Suppressor macrophage (primary cell): ENCODE measurements around the gene VASN.
"Not testable (repeated sequence)": the region's sequence is repeated elsewhere in the genome, so short reads cannot be mapped to it uniquely, and the experiment has no call there.

Experiments used
- DNase-seq, 4 experiments: peaks; one replicate each; pipeline ENCODE4 v3.0.0-alpha.2; 2020 to 2022

Gene VASN

DNA sequence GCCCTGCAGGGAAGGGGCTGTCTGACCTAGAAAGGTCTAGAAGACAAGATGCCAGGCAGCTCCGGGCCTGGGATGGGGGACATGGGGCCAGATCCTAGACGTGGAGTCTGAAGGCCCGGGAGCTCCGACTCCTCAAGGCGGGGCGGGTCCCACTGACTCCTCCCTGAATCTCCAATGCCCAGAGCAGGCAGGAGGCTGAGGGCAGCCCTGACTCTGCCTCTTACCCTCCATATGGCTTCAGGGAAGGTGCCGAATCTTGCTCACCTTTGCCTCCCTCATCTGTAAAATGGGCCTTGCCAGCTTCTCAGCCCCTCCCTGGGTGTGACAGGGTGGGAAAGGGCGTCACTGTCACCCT, 14.8 kb downstream of the VASN start:
- DNase-seq, result no peak

DNA sequence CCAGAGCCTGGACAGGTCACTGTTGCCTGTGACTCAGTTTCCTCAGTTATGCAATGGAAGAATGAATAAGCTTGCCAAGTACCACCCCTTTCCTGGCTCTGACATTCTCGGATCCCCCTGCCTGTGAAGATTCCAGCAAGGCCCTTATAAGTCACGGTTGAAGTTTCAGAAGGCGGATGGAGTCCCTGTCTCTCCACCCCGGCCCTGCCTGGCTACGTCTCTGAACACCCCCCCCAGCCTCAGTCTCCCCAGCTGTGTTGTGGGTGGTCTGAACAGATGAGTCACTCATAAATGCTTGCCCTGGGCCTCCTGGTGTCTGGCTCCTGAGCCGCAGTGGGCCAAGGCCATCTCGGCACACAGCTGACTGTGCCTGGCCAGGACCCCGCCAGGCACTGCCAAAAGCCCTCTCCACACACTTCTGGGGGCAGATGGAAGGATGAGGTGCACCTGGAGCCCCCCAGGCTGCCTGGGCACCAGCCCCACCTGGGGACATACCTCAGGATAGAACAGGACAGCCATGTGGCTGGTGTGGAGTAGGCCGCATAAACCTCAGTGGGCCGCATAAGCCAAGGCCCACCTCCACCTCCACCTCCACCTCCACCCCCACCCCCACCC, 15.4 kb downstream of the VASN start:
- DNase-seq, result no peak

DNA sequence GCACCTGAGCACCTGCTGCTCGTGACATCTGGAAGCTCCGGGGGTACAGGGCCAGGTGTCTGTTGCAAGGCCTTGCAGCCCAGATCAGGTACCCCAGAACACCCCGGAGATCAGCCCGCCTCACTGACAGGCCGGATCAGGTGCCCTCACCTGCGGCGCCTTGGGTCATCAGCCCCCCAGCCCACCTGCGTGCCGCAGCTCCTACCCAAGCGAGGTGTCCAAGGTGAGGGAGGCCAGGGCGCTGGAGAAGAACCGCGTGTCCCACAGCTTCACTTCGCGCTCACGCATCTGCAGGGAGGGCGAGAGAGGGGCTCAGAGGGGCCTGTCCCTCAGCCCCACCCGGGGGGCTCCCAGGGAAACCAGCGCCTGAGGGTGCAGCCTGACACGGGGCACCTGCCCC, 16.1 kb downstream of the VASN start:
- no peak for DNase-seq

DNA sequence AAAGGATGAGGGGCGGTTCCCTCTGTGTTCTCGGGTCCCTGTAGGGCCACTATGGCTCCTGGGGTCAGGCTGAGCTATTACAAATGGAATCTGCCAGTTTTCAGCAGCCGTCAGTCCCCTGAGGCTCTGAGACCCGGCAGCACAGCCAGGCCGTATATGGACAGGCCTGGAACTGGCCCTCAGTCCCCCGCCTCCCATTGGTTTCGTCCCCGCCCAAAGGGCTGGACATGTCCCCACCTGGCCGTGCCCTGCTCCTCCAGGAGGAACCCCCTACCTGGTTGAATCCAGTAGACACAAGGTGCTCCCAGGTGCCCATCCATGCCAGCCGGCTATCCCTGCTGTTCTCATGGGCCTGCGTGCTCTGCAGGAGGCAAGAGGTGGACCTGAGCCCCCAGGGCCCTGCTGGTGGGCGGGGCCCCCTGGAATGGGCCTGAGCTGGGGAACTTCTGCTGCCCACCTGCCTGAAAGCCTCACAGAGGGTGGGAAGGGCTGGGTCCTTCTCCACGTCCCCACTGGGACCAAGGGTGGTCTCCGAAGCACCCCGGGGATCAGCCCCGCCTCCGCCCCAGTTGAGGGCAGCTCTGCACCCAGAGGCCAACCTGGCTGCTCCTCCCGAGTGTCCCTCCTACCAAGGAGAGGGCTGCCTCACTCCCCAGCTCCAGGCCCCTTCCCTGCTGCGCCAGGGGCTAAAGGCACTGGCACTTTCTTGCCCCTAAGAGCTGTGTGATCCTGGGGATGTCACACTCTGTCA, 16.8 kb downstream of the VASN start:
- no peak for DNase-seq

DNA sequence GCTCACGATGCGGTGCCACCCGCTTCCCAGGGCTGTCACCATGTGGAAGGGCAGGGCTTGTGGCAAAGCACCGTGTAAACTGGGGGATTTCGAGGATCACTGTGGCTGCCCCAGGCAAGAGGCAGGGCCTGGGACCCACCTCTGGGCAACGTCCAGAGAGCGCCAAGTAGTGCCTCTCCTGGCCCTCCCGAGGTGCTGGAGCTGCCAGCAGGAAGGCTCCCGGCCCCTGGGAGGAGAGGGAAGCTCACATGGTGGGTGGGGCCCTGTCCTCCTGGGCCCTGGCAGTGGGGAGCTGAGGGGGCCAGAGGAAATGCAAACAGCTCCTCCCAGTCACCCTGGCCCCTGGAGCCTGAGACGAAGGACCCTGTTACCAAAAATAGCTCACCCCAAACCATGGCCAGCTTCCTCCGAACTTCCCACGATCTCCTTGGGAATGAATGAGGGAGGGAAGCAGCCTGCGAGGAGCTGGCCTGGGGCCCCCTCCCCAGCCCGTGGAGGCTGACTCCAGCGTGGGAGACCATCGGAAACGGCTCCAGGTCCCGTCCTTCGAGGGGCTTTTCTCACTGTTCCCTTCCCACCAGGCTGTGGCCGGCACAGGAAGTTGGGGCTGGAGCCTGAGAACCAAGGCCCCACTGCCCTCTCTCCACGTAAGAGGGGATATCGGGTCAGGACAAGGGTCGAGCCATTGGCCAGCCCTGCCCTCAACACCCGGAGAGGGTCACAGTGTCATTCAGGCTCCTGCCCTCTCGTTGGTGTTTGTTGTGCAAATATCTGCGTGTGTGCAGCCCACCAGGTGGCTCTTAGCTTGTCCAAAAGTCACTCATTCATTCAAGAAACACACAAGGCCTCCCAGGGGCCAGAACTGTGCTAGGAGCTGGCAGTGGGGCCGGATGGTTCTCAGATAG, 17.7 kb downstream of the VASN start:
- no peak for DNase-seq

DNA sequence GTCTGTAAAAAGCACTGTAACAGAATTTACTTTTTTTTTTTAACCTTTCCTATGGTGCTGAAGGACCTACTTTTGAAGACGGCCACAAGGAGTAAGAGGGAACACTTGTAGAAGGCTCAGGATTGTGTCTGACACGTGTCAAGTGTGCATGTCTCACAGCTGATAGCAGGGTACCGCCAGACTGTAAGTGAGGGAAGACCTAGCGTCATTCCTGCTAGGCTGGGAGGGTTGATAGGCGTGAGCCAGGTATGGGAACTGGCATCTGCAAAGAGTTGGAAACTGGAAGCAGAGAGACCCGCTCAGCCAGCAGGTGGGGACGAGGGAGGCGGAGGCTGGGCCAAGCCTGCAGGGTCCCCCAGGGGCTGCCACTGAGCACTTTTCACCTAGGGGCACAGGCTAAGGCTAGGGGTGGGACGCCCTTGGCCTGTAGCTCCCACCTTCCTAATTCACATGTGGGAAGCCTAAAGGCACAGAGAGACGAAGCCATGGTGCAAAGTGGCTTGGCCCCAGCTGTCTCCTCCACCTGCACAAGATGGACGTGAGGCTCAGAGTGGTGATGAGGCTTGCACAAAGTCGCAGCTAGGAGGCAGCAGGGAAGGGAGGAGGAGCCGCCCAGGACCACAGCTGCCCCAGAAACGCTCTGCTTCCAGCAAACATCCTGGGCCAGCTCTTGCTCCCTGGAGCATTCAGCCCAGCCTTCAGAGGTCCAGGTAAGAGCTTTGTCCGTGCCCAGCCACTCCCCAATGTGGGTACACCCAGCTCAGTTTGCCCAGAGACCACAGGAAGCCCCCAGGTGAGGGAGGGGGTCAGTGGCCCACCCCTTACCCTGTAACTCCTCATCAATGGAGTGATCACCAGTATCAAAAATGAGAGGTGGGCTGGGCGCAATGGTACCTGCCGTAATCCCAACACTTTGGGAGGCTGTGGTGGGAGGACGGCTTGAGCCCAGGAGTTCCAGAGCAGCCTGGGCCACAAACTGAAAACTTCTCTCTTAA, 18.9 kb downstream of the VASN start:
- no peak for DNase-seq

DNA sequence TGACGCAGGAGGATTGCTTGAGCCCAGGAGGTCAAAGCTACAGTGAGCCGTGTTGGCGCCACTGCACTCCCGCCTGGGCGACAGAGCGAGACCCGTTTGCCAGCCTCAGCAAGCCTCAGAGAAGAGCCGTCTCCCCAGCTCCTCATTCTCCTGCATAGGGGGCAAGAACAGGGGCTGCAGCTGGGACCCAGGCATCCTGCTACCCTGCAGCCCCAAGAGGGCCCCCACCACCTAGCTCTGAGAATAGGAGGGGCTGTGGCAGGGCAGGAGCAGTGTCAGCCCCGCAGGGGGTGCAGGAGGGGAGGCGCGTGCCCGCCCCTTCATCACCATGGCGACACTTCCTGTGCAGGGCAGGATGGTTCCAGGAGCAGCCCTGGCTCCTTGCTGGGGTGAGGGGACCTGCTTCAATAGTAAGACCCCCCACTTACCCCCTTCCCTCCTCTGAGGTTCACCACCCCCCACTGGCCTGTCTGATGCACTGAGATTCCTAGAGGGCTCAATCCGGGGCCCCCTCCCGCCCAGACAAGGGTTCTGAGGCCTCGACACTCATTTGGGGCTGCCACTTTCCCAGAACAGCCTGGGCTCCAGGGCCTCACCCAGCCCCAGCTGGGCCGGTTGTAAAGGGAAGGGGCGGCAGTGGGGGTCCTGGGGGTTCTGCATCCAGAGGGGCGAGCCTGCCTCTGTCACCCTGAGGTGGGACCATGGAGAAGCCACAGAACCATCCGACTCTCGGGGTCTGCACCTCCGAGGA, 20.2 kb downstream of the VASN start:
- DNase-seq, result no peak

DNA sequence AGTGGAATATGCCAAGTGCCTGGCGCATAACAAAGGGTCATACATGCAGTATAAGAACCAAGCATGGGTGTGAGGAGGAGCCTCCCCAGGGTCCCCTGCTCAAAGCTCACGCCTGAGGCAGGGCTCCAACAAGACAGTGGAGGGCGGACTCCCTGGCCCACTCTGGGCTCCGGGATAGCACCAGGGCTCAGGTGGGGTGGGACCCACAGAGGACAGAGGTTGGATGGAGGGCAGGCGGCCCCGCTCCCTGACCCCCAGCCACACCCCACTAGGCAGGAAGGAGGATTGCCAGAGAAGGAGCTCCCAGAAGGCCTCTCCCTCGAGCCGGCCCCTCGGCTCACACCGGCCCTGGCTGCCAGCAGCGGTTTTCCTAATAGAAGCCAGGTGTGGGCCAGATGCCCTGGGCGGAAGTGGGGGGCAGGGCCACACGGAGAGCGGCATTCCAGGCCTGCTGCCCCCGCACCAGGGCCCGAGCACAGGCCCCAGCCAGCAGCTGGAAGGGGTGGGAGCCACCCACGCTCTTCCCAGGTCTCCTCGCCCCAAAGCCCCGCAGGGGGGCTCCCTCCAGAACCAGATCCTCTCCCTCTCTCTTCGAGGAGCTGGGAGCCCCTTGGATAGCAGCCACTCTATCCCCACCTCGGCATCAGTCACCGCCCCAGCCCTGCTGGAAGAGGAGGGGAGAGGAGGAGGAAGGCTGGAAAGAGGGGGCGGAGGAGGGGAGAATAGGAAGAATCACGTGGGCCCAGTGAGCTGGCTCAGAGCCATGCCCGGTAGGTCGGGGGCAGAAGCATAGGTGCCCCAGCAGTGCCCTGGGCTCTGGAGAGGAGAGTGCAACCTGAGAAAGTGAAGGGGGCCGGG, 21.0 kb downstream of the VASN start:
- DNase-seq, result no peak

DNA sequence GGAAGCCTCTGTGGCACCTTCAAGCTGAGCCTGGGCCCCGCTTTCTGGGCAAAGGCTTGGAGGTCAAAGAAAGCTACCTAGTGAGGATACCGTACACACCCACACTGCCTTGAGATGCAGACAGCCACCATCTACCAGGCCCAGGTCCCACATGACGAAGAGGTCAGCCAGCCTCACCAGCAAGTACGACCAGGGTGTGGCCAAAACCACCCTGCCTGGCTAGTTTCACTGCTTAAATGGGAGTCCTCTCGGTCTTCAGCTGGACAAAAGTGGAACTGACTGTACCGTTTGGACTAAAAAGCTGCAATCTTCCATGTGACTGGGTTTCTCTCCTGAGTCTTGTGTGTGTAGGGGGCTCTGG, 21.6 kb downstream of the VASN start:
- no peak for DNase-seq

DNA sequence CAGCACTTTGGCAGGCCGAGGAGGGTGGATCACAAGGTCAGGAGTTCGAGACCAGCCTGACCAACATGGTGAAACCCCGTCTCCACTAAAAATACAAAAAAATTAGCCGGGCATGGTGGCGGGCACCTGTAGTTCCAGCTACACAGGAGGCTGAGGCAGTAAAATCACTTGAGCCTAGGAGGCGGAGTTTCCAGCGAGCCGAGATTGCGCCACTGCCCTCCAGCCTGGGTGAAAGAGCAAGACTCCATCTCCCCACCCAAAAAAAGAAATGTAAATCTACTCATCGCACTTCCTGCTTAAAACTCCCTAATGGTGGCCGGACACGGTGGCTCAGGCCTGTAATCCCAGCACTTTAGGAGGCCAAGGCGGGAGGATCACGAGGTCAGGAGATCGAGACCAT, 22.2 kb downstream of the VASN start:
- DNase-seq, result not testable (repeated sequence)

DNA sequence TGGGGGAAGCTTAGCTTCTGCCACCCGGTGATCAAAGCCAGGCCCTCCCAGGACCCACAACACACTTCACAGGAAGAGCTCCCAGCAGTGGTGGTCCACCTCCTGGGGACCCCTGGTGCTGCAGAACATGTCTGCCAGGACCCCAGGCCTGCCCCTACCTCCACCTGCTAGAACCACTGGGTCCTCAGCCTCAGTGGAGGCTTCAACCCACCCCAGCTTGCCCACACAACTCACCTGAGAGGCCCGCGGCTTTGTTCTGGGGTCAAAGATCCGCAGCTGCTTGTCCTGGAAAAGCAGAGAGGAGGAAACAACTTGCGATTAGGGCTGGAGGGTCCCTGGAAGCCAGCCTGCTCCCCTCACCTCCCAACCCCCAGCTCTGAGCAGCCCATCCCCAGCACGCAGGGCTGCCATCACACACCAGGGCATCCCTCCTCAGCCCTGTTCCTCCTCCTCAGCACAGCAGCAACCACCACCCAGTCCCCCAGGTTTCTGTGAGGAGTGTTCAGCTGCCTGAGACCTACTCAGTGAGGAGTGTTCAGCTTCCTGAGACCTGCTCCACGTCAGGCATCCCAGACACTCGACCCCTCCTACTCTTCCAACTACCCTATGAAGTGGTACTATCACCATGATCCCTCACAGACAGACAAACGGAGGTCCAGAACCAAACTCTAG, 23.5 kb downstream of the VASN start:
- no peak for DNase-seq

DNA sequence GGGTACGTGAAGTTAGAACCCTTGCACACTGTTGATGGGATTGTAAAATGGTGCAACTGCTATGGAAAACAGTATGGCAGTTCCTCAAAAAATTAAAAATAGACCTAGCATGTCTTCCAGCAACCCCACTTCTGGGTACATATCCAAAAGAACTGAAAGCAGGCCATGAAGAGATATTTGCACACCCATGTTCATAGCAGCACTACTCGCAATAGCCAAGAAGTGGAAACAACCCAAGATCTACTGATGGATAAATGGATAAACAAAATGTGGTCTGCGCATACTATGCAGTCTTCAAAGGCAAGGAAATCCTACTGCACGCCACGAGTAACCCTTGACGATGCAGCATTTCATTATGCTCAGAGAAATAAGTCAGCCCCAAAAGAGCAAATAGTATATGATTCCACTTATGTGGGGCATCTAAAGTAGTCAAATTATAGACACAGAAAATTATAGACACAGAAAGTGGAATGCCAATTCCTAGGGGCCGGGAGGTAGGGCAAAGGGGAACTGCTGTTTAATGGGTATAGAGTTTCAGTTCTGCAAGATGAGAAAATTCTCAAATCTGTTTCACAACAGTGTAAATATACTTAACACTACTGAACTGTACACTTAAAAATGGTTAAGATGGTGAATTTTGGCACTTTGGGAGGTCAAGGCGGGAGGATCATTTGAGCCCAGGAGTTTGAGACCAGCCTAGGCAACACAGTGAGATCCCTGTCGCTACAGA, 27.5 kb downstream of the VASN start:
- DNase-seq, result peak in 2 of 4 experiments; percentile 43 to 63

DNA sequence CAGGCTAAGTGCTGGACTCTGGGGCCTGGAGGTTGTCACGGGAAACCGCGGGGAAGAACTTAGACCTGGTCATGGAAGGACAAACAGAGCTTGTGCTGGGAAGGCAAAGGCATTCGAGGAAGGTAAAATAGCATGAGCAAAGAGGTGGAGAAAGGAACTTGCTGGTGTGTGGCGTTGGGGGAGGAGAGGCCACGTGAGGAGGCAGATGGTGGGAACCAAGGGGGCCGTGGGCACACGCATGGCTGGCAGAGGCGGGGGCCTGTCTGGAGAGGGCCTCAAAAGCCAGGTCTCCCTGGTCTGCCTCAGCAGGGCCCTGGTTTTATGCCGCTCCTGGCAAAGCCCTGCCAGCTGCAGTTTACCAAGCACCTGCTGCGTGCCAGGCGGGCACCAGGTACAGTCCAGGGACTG, 29.4 kb downstream of the VASN start:
- no peak for DNase-seq

DNA sequence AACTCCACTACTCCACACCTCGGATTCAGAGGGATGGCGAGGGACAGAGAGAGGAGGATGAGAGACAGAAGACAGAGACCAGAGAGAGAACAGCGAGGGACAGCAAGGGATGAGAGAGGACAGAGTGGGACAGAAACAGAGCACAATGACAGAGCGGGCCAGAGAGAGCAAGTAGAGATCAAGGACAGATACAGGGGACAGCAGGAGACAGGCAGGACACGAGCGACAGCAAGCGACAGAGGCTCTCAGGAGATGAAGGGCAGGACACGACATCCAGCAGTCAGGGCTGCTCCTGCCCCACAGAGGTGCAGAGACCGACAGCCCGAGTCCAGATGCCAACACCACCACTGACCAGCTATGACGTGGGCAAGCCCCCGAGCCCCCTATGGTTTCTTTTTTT, 29.9 kb downstream of the VASN start:
- DNase-seq, result no peak

DNA sequence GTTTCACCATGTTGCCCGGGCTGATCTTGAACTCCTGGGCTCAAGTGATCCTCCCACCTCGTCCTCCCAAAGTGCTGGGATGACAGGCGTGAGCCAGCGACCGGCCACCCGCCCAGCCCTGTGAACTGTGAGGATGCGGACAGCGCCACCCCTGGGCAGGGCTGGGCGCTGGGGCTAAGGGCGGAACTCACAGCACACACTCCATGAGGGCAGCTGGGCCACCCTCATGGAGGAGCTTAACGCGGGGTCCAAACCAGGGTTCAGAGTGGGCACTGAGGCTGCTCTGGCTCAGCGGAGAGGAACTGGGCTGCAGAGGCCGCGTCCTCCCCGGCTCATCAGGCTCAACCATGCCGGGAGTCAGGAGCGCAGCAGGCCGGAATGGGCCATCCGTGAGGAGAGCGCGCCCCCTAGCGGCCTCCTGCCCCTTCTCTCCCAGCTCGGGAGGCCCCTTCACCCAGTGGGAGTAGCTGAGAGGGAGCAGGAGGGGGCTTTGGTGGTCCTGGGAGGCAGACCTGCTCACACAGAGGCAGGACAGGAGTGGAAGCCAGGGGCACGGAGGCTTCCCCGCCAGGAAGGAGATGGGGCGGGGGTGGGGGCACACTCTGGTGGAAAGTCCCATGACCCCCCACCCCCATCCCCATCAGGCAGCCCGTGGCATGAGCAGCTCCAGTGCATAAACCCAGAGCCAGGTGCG, 30.9 kb downstream of the VASN start:
- DNase-seq, result peak; percentile 69 to 89 (median 81)

DNA sequence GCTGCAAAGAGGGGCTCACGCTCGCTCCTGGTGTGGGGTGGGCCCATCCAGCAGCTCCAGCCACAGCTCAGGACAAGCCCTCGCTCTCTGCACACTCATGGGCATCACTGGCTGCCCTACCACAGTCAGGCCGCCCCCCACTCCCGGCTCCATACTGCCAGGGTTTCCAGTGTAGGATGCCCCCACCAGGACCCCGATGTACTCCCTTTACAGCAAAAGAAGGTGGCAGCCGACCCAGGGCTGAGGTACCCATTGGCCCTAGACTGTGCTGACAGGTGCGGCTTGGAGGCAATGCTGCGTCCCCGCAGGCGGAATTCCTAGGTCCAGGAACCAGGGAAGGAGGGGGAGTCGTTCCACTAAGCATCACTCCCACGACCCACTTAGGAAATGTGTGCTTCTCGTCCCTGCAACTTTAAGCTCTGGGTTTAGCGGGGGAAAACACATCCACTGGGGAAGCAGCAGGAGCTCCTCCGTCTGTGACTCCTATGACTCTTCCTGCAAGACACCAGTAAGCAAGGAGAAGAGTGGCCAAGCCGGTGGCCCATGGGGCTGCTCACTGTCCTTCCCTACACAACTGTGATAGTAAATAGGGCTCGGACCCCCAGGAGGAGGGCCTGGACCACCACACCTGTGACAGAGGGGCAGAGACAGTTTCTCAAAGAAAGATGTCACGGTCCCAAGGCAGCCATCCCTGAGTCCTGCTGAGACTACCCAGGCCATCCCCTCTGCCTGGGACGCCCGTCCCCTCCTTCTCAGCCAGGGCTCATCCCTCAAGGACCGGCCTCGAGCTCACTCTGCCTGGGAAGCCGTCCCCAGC, 31.7 kb downstream of the VASN start:
- DNase-seq, result no peak

DNA sequence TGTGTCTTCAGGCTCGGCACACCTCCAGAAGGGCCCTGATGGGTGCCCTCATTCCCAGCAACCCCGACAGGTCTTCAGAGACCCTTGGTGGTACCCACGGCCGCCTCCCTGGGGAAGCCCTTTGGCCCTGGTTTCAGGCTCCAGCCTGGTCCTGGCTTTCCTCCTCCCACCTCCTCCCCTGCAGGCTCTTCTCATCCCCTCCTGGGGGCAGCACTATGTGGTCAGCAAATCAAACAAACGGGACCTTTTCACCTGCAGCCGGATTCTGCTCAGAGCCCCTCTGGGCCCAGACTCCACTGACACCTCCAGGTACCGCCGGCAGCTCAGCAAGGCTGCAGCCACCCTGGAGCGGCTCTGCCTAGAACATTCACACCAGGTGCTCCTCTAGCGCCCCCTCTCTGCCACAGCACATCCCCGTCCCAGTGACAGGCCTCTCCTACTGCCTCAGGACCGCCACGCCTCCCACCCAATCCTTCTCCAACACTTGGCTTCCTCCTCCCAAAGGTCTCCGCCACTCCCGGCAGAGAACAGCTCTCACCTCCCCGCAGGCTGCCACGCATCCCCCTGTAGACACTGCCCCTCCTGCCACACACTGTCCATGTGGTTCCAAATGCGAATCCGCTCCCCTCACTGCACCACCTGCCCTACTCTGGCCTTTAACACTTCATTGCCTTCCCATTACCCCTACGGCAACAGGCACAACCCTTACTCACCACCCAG, 32.8 kb downstream of the VASN start:
- DNase-seq, result peak in 3 of 4 experiments; percentile 21 to 64 (median 43)
